A549 (cell line): ENCODE data around the gene NDUFC2.

Experiments used
- CEBPB ChIP-seq, 2 experiments: fragments of >200 bp in 1 of 2; sonication (Bioruptor Twin) in 1 of 2; formaldehyde crosslinking in 1 of 2; IDR thresholded peaks; 2 replicates each; pipeline ENCODE4 v1.6.1; 2012 to 2016
- CTCF ChIP-seq: fragments of >200 bp; sonication (Bioruptor Twin); formaldehyde crosslinking; IDR thresholded peaks from 3 replicates; pipeline ENCODE4 v1.5.1; 2016

- TF ChIP-seq CTCF (no peak), CEBPB (IDR thresholded peaks at IDR 0.05) (no peak)
Observed at GRCh38 chr11:78100261-78100660, 20.6 kb upstream of the NDUFC2 start.
